Prostate gland (tissue), 2 donors: ENCODE data around the gene UNC79. TPM values are rescaled to one million over a fixed set of nuclear protein-coding genes. Genes with fewer than 3 reads are reported as not detected.

Source experiments
- DNase-seq: peaks from one replicate; pipeline ENCODE4 v3.0.0-alpha.2; 2019; ENCODE audit warnings: low spot score
- H3K27ac ChIP-seq, 2 donors: fragments of 200-600 bp; sonication (generic); 2 replicates each; pipeline ENCODE4 v1.5.1; 2017 to 2019
- H3K27me3 ChIP-seq: fragments of 200-600 bp; sonication (generic); replicated peaks from 2 replicates; pipeline ENCODE4 v1.5.1; 2019; ENCODE audit not compliant: insufficient read depth
- H3K36me3 ChIP-seq, 2 donors: fragments of 200-600 bp; sonication (generic); 1 replicate in 1 of 2; 2 replicates in 1 of 2; pipeline versions ENCODE4 v1.5.1 to v1.8.1; 2017 to 2019
- H3K4me1 ChIP-seq: fragments of 200-600 bp; sonication (generic); replicated peaks from 2 replicates; pipeline ENCODE4 v1.5.1; 2019
- H3K4me3 ChIP-seq, 2 donors: fragments of 200-600 bp; sonication (generic); 2 replicates each; pipeline ENCODE4 v1.5.1; 2017 to 2019
- H3K9me3 ChIP-seq: fragments of 200-600 bp; sonication (generic); 2 replicates; pipeline ENCODE4 v1.5.1; 2017
- CTCF ChIP-seq, 4 experiments: fragments of 200-600 bp in 2 of 4; fragments of 450-650 bp in 2 of 4; sonication (generic) in 2 of 4; IDR thresholded peaks; 1 replicate in 3 of 4; 2 replicates in 1 of 4; pipeline ENCODE4 v1.5.1; 2016 to 2019; ENCODE audit warnings: antibody characterized with exemption in 4 of 4, mild to moderate bottlenecking in 2 of 4, moderate library complexity in 2 of 4
- POLR2A ChIP-seq: fragments of 450-650 bp; IDR thresholded peaks from one replicate; pipeline ENCODE4 v1.6.1; 2016; ENCODE audit warnings: antibody characterized with exemption, mild to moderate bottlenecking
- POLR2AphosphoS5 ChIP-seq: sonication (generic); formaldehyde crosslinking; IDR thresholded peaks from one replicate; pipeline ENCODE4 v1.6.1; 2017; ENCODE audit warnings: antibody characterized with exemption
- WGBS: methylation state at CpG from one replicate; pipeline ENCODE4 v1.1.5; 2018; 5-methylcytosine and 5-hydroxymethylcytosine counted together
- intact Hi-C: fragments of 100-400 bp; cut with DNase I; formaldehyde crosslinking; loops from one replicate; pipeline ENCODE4 v1.14.2; 2022
- total RNA-seq, 2 donors: library from RNA; depleted of rRNA; stranded (reverse); fragments of >200 nt; gene quantifications; one replicate each; pipeline ENCODE4 v1.1.0, GENCODE V29; 2016

The UNC79 gene
- total RNA-seq, 2 donors from 2014 or later = 0.32 to 1.0 TPM

DNA sequence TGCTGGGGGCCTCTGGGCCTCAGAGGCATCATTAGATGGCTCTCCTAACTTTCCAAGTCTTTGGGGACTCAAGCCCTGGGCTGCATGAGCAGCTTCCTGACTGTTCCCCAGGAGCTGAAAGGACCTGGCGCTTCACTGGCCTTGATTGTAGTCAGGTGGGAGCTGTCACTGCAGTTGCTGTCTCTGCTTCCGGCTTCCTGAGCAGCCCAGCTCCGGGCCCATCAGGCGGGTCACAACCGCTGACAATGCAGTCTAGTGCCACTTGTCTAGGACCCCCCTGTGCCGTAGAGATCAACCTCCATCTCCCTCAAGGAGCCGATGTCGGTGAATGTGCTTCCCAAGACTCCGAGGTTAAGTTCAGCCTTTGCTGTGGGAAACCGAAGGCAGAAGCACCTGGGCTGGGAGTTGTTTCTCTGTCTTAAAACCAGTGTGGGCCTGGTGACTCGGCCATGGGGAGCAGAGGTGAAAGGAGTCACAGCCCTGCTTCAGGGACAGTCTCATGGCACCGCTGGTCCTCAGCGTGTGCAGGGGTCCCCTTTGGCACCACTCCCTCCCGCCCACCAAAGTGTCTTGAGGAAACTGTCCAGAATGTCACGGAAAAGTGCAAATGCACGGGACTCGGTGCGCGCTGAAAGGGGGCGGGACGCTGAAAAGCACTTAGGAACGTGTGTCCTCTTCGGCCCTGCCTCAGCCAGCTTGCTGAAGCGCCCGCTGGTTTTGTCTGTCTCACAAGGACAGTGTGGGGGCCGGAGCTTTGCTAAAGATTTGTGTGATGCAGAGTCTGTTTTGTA lies 312.7 kb downstream of the UNC79 start:
- Histone ChIP-seq H3K4me3 (no peak overlapping the region), H3K27me3 (no peaks in the 10 kb centered on the region), H3K9me3 (no peaks in the 10 kb centered on the region), H3K36me3 (no peaks in the 10 kb centered on the region), H3K27ac (no peak overlapping the region), H3K4me1 (no peaks in the 10 kb centered on the region)
- TF ChIP-seq POLR2AphosphoS5 = no peak
- no peak for TF ChIP-seq CTCF (IDR thresholded peaks at IDR 0.05)
- no peak for TF ChIP-seq POLR2A
- no peak for DNase-seq
- intact Hi-C loops = no loop called here
- WGBS = 92% methylated on average over 24 of the region's 26 CpGs

DNA sequence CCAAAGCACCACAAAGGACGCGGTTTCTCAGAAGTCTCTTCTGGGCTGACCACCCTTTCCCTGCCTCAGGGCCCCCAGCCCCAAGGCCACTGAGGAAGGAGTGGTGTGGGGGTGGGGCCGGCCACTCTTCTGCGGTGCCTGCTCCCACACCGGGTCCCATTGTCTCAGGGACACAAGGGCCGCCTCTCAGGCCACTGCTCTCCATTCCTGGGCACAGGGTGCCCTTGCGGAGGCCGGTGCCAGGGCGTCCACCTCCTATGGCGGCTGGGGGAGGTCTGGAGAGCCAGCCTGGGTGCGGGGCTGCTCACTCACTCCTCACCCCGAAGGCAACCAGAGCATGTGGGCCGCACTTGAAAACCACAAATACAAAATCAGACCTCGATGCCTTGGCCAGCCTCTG lies 313.4 kb downstream of the UNC79 start:
- TF ChIP-seq POLR2A (no peak), CTCF (IDR thresholded peaks at IDR 0.05) (no peak), POLR2AphosphoS5 (no peak)
- H3K27me3 ChIP-seq = no peaks in the 10 kb centered on the region
- no peaks in the 10 kb centered on the region for H3K4me1 ChIP-seq
- no peak overlapping the region for H3K4me3 ChIP-seq
- DNase-seq = no peak
- 86% methylated on average over 14 of the region's 14 CpGs for WGBS
- H3K36me3 ChIP-seq = no peaks in the 10 kb centered on the region
- H3K27ac ChIP-seq = no peak overlapping the region
- no peaks in the 10 kb centered on the region for H3K9me3 ChIP-seq
- intact Hi-C loops = no loop called here

- no peak overlapping the region for H3K4me3 ChIP-seq
- H3K9me3 ChIP-seq = no peaks in the 10 kb centered on the region
- no peak for DNase-seq
- WGBS = 67% methylated on average over 6 of the region's 8 CpGs
- no peak overlapping the region for H3K27ac ChIP-seq
- TF ChIP-seq POLR2A (no peak), CTCF (IDR thresholded peaks at IDR 0.05) (no peak), POLR2AphosphoS5 (no peak)
- intact Hi-C loops = no loop called here
- H3K27me3 ChIP-seq = no peaks in the 10 kb centered on the region
- no peaks in the 10 kb centered on the region for H3K4me1 ChIP-seq
- no peaks in the 10 kb centered on the region for H3K36me3 ChIP-seq
Measured at GRCh38 chr14:93744876-93745275, 314.1 kb downstream of the UNC79 start.

DNA sequence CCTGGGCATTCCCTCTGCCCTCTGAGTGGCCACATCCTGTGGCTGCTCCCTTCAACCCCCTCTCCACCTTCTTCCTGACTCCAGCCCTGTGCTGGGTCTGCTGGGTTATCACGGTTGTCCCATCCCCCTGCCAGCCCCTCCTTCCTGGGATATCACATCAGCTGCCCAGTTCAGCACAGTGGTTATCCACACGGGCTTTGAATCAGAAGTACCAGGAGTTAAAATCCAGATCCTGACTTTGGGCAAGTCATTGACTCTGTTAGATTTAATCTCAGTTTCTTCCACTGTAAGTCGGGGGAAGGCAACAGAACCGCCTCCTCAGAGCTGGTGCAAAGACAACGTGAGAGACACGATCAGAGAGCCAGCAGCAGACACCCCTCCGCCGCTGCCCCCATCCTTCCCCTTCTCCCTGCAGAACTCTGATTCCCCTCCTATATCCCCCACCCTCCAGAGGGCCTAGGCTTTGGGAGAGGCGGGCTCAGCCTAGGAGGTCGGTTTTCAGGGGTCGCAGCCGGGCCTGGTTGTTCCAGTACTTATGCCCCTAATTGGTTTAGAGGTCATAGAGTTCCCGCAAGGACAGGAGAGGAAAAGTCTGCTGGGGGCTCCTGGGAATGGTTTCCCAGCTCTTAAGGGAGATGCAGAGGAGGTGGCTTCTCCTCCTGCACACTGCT lies 315.0 kb downstream of the UNC79 start:
- H3K36me3 ChIP-seq = no peaks in the 10 kb centered on the region
- no peak for TF ChIP-seq POLR2A
- no peak for TF ChIP-seq POLR2AphosphoS5
- no peak for TF ChIP-seq CTCF (IDR thresholded peaks at IDR 0.05)
- no peak overlapping the region for H3K4me3 ChIP-seq
- H3K27ac ChIP-seq = no peak overlapping the region
- no peaks in the 10 kb centered on the region for H3K9me3 ChIP-seq
- no peaks in the 10 kb centered on the region for H3K27me3 ChIP-seq
- no peaks in the 10 kb centered on the region for H3K4me1 ChIP-seq
- intact Hi-C loops = no loop called here
- WGBS = 70% methylated on average over 13 of the region's 13 CpGs
- no peak for DNase-seq

DNA sequence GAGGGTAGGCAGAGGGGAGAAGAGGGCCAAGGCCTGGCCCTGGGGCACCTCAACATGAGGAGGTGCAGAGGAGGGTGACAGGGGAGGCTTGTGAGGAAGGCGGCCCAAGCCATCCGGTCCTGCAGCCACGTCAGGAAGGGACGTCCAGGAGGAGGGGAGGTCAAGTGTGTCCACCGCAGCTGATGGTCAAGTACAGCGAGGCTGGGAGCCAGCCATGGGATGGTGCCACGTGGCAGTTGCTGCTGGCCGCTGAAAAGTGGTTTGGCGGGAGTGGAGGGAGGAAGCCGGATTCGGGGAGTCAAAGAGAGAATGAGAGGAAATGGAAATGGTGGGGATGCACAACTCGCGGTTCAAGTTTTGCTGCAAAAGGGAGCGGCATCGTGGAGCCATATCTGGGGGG lies 316.4 kb downstream of the UNC79 start:
- no peaks in the 10 kb centered on the region for H3K9me3 ChIP-seq
- TF ChIP-seq POLR2AphosphoS5 = no peak
- TF ChIP-seq POLR2A = no peak
- no peak for TF ChIP-seq CTCF (IDR thresholded peaks at IDR 0.05)
- no peak overlapping the region for H3K27ac ChIP-seq
- intact Hi-C loops = no loop called here
- H3K4me1 ChIP-seq = no peaks in the 10 kb centered on the region
- no peak overlapping the region for H3K4me3 ChIP-seq
- H3K27me3 ChIP-seq = no peaks in the 10 kb centered on the region
- no peak for DNase-seq
- WGBS = 85% methylated on average over 15 of the region's 15 CpGs
- no peaks in the 10 kb centered on the region for H3K36me3 ChIP-seq
